OCI-LY1 (cell line): ENCODE data around the gene MYO1D.

Experiments used
- H2AFZ ChIP-seq: fragments of 200-600 bp; sonication (generic), shearing (Covaris generic); 2 replicates; pipeline ENCODE4 v1.6.0; 2014; ENCODE audit warnings: antibody characterized with exemption, mild to moderate bottlenecking, low read length
- H3F3A ChIP-seq: fragments of 200-600 bp; sonication (generic), shearing (Covaris generic); 2 replicates; pipeline ENCODE4 v1.6.0; 2014; ENCODE audit warnings: mild to moderate bottlenecking, antibody characterized with exemption, low read length, moderate library complexity; ENCODE audit not compliant: insufficient read depth
- H3K27ac ChIP-seq: fragments of 200-600 bp; sonication (generic); 2 replicates; pipeline ENCODE4 v1.5.1; 2014; ENCODE audit warnings: low read length, mixed run types, mild to moderate bottlenecking, low read depth; ENCODE audit not compliant: poor library complexity, severe bottlenecking
- H3K27me3 ChIP-seq: fragments of 200-600 bp; sonication (generic); 2 replicates; pipeline ENCODE4 v1.6.0; 2014; ENCODE audit warnings: antibody characterized with exemption, mild to moderate bottlenecking, low read length, moderate library complexity; ENCODE audit not compliant: insufficient read depth
- H3K36me3 ChIP-seq: fragments of 200-600 bp; sonication (generic); 2 replicates; pipeline ENCODE4 v1.6.1; 2014; ENCODE audit warnings: mild to moderate bottlenecking, antibody characterized with exemption, low read length, moderate library complexity, mixed read lengths; ENCODE audit not compliant: insufficient read depth
- H3K4me1 ChIP-seq: fragments of 200-600 bp; sonication (generic); 2 replicates; pipeline ENCODE4 v1.5.1; 2014; ENCODE audit warnings: mild to moderate bottlenecking, low read length, moderate library complexity; ENCODE audit not compliant: insufficient read depth, severe bottlenecking
- H3K4me2 ChIP-seq: fragments of 200-600 bp; sonication (generic), shearing (Covaris generic); 2 replicates; pipeline ENCODE4 v1.6.1; 2014; ENCODE audit warnings: low read length
- H3K4me3 ChIP-seq: fragments of 200-600 bp; sonication (generic); 2 replicates; pipeline ENCODE4 v1.5.1; 2014; ENCODE audit warnings: low read length, low read depth, mild to moderate bottlenecking, mixed read lengths; ENCODE audit not compliant: poor library complexity, severe bottlenecking
- H3K79me2 ChIP-seq: fragments of 200-600 bp; shearing (Covaris generic); 2 replicates; pipeline ENCODE4 v1.6.1; 2016; ENCODE audit warnings: mixed run types, low read length, mixed read lengths; ENCODE audit not compliant: insufficient read depth
- H3K9ac ChIP-seq: fragments of 200-600 bp; sonication (generic), shearing (Covaris generic); 2 replicates; pipeline ENCODE4 v1.6.1; 2014; ENCODE audit warnings: mild to moderate bottlenecking, low read length, mixed read lengths
- H3K9me2 ChIP-seq: fragments of 200-600 bp; sonication (generic), shearing (Covaris generic); 2 replicates; pipeline ENCODE4 v1.6.1; 2014; ENCODE audit warnings: low read depth, mild to moderate bottlenecking, low read length, mixed read lengths
- H3K9me3 ChIP-seq: fragments of 200-600 bp; shearing (Covaris generic); 2 replicates; pipeline ENCODE4 v1.6.1; 2014; ENCODE audit warnings: low read length, mixed read lengths
- H4K20me1 ChIP-seq: fragments of 200-600 bp; sonication (generic), shearing (Covaris generic); 2 replicates; pipeline ENCODE4 v1.6.0; 2016; ENCODE audit warnings: mild to moderate bottlenecking, low read length; ENCODE audit not compliant: insufficient read depth
- EZH2 ChIP-seq: fragments of 200-600 bp; sonication (generic), shearing (Covaris generic); IDR thresholded peaks from 2 replicates; pipeline ENCODE4 v1.8.0; 2017; ENCODE audit warnings: borderline replicate concordance, mixed run types, mild to moderate bottlenecking, antibody characterized with exemption, low read length, moderate library complexity, mixed read lengths
- TF ChIP-seq, protein P1 (sequence below): fragments of 200-600 bp; sonication (generic), shearing (Covaris generic); IDR thresholded peaks from 2 replicates; pipeline ENCODE4 v1.5.1; 2017; ENCODE audit warnings: mild to moderate bottlenecking, antibody characterized with exemption, low read length, moderate library complexity, mixed read lengths

Gene MYO1D

DNA sequence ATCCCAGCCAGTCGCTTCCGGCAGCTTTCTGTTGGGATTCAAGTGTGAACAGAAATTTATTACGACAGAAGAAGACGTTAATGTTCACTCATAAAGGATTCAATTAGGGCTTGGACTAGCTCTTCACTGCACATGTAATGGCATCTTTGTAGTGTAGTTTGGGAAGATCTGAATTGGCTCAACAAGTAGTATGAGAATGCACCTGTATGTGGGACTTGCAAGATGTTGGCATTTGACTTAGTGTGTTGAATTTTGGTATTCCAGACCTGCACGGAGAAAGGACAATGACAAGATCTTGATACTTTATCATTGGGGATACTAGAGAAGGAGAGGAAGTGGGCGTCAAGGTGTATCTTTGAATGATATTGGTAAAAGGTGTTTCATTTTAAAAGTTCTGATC is 431.4 kb downstream of the MYO1D start:
- Histone ChIP-seq H3K4me1 (peaks cover 23% of the 10 kb centered on the region), H3K27ac (no peak overlapping the region), H3K9ac (peak overlapping the region; percentile 97), H4K20me1 (no peaks in the 10 kb centered on the region), H3K36me3 (peaks cover 43% of the 10 kb centered on the region), H2AFZ (no peak overlapping the region), H3K4me2 (peak overlapping the region; percentile 77), H3K9me3 (no peaks in the 10 kb centered on the region), H3K9me2 (no peaks in the 10 kb centered on the region), H3K27me3 (no peaks in the 10 kb centered on the region), H3K4me3 (peak overlapping the region; percentile 99), H3K79me2 (peaks cover 45% of the 10 kb centered on the region), H3F3A (no peaks in the 10 kb centered on the region)
- no peak for TF ChIP-seq EZH2
- TF ChIP-seq, protein P1, sequence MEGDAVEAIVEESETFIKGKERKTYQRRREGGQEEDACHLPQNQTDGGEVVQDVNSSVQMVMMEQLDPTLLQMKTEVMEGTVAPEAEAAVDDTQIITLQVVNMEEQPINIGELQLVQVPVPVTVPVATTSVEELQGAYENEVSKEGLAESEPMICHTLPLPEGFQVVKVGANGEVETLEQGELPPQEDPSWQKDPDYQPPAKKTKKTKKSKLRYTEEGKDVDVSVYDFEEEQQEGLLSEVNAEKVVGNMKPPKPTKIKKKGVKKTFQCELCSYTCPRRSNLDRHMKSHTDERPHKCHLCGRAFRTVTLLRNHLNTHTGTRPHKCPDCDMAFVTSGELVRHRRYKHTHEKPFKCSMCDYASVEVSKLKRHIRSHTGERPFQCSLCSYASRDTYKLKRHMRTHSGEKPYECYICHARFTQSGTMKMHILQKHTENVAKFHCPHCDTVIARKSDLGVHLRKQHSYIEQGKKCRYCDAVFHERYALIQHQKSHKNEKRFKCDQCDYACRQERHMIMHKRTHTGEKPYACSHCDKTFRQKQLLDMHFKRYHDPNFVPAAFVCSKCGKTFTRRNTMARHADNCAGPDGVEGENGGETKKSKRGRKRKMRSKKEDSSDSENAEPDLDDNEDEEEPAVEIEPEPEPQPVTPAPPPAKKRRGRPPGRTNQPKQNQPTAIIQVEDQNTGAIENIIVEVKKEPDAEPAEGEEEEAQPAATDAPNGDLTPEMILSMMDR: no peak

DNA sequence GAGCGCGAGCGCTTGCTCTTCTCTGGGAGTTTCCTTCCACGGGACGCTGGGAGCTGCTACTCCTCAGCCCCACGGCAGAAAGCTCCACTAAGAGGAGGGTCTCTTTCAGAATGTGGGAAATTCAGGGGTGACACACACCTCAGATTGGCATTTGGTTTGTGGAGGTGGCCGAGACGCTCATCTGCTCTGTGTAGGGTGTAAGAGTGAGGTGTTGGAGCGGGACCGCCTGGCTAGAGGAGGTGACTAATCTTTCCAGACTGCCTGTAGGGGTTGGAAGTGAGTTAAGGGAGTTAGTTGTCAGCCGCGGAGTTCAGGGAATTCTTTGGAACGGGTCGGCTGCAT is 431.9 kb downstream of the MYO1D start:
- Histone ChIP-seq H3K27ac (peak overlapping the region; percentile 49), H3F3A (no peaks in the 10 kb centered on the region), H3K79me2 (peaks cover 45% of the 10 kb centered on the region), H4K20me1 (no peaks in the 10 kb centered on the region), H3K4me1 (peaks cover 23% of the 10 kb centered on the region), H3K36me3 (peaks cover 39% of the 10 kb centered on the region), H3K9ac (peak overlapping the region; percentile 97), H3K9me3 (no peaks in the 10 kb centered on the region), H3K27me3 (no peaks in the 10 kb centered on the region), H3K4me3 (peak overlapping the region; percentile 99), H3K4me2 (peak overlapping the region; percentile 77), H3K9me2 (no peaks in the 10 kb centered on the region), H2AFZ (no peak overlapping the region)
- TF ChIP-seq EZH2: no peak
- TF ChIP-seq, protein P1: no peak

DNA sequence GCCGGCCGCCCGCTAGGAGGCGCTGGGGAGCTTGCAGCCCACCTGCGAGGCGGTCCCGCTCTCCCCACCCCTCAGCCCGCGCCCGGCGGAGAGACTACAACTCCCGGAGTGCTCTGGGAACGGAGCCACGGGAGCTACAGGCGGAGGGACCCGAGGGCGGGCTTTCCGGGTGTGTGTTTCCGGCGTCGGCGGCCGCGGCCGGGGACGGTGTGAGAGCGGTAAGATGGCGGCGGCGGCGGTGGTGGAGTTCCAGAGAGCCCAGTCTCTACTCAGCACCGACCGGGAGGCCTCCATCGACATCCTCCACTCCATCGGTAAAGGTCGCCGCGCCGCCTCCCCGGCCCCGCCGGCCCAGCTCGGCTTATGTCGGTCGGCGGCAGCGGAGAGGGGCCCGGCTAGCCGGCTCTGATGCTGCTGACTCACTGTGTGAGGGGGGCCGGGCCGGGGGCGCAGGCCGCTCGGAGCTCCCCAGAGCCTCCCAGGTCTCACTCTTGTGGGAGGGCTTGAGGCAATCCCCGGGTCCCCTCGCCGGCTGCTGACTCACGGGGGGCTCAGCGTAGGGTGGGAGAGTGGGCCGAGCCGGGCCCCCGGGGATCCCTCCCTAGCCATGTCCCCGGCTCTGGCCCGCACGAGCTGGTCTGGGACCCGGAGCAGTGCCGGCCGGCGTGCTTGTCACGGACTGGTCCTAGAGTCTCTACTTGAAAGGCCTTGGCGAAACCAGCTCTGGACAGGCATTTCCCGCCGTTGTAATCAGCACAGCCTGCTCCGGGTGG is 432.4 kb downstream of the MYO1D start, which contains the start of gene PSMD11:
PSMD11 (plus strand) TSS at position 210 of the 773 bp plus-strand sequence; CDS start at position 224, 14 bp downstream.
- H3K9me3 ChIP-seq: no peaks in the 10 kb centered on the region
- H4K20me1 ChIP-seq: no peaks in the 10 kb centered on the region
- peak within 1 kb of the TSS; percentile 97 for H3K9ac ChIP-seq
- H3K9me2 ChIP-seq: no peaks in the 10 kb centered on the region
- H3K4me1 ChIP-seq: peaks cover 23% of the 10 kb centered on the region
- H3K27ac ChIP-seq: peak within 1 kb of the TSS; percentile 49
- 0 out of 2 replicates have a peak within 1 kb of the TSS, but pooled peaks have one; percentile 5 for H2AFZ ChIP-seq
- no peaks in the 10 kb centered on the region for H3F3A ChIP-seq
- H3K27me3 ChIP-seq: no peaks in the 10 kb centered on the region
- peaks cover 42% of the 10 kb centered on the region for H3K79me2 ChIP-seq
- H3K4me3 ChIP-seq: peak within 1 kb of the TSS; percentile 99
- TF ChIP-seq, protein P1: no peak; the same call in 1 of the 2 replicates
- no peak for TF ChIP-seq EZH2
- peaks cover 33% of the 10 kb centered on the region for H3K36me3 ChIP-seq
- H3K4me2 ChIP-seq: peak within 1 kb of the TSS; percentile 80
